GM21529 (cell line): ENCODE results near the gene TANC1.

Experiments
- ATAC-seq: cut with Tn5 transposase; IDR thresholded peaks from one replicate; pipeline ENCODE4 v1.9.1; 2021; ENCODE audit not compliant: unreplicated experiment

The TANC1 gene

GRCh38 chr2:158960193-158960592 lies 8.2 kb upstream of the TANC1 start:
- no peak for ATAC-seq

- ATAC-seq: no peak
These were observed 6.4 kb upstream of the TANC1 start for GRCh38 chr2:158962074-158962473.

DNA sequence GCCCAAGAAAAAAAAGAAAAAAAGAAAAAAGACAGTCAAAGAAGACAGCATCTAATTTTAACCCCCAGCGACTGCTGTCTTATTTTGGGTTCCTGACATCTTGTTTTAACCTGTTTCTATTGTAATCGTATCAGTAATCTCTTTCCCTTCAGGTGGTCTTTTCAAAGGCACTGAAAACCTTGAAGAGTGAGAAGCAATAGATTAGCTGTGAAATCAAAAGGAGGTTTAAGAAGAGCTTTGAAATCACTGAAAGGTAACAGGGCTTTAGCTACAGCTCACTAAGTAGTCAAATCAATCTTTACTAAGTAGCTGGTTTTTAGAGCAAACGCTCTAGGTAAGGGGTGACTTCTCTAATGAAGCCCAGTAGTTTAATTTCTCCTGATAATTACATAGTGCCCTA lies 5.4 kb upstream of the TANC1 start:
- no peak for ATAC-seq

DNA sequence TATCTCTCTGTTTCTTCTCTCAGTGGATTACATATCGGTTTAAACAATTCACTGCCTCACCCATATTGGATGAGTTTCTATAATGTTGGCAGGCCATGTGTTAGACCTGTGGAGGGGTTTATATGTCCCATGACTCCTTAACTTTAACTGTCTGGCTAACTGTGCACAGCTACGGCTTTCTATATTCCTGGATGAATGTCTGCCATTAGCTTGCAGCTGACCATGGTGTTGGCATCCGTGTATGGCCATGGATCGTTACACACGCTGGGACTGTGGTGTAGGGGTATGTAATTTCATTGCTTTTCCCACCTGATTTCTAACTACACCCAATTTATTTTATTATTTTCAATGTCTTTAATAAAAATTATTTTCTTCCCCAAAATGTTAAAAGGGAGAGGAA lies 3.3 kb upstream of the TANC1 start:
- no peak for ATAC-seq

GRCh38 chr2:158965641-158966040 lies 2.8 kb upstream of the TANC1 start:
- no peak for ATAC-seq

- no peak for ATAC-seq
These were observed 2.1 kb upstream of the TANC1 start for GRCh38 chr2:158966312-158966711.

GRCh38 chr2:158967114-158967730 lies 1.2 kb upstream of the TANC1 start:
- no peak for ATAC-seq

DNA sequence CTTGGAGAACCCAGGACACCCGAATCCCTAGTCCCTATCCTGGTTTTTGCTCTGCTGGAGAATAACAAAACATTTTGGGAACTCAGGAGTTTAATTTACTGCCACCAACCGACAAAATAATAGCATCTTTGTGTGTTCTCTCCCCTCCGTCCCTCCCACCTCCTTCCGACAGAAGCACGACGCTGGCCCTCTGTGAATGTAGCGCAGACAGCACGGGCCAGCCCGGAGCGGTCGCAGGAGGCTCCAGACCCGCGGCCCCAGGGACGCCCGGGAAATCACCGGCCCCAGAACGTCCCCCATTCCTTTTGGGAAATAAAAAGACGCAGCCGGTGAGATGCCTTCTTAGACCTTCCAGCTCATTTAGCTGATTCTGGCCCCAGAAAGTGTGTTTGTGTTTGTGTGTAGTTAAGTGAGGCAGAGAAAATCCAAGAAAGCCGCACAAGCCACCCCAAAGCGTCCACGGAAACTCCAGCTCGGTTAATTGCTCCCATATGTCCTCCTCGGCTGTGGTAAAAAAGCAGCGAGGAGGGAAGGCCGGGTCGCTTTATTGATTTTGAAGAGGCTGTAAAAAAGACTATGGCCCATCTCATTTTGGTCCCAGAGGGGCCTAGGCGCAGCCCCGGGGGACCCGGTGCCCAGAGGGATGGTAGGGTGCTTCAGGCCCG lies 577 bp upstream of the TANC1 start:
- ATAC-seq: no peak

- peak; percentile 10 for ATAC-seq
These were observed 798 bp downstream of the TANC1 start for GRCh38 chr2:158969162-158969714.

DNA sequence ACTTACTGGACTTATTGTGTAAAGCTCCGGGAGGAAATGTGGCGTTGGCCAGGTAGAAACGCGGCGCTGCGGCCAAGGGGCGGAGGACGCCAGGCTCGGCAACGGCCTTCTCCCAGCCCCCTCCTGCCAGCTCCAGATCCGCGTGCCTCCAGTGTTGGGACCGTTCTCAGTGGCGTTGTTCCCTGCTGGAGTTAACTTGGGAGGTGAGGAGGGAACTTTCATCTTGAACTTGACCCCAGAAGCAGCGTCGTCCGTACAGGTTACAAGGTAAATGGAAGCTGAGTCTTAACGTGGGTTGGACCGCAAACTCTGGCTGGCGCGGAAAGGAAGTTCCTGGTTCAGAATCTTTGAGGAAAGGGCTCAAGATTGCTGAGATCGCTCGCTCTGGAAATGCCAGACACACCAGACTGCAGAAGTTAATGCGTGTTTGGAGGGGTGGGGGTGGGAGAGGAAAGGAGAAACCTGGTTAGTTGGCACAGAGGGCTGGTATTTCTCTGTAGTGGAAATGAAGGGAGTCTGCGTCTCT lies 1.3 kb downstream of the TANC1 start:
- ATAC-seq: no peak

GRCh38 chr2:158970241-158970751 lies 1.9 kb downstream of the TANC1 start:
- ATAC-seq: no peak

- no peak for ATAC-seq
These were observed 4.9 kb downstream of the TANC1 start for GRCh38 chr2:158973116-158973956.

DNA sequence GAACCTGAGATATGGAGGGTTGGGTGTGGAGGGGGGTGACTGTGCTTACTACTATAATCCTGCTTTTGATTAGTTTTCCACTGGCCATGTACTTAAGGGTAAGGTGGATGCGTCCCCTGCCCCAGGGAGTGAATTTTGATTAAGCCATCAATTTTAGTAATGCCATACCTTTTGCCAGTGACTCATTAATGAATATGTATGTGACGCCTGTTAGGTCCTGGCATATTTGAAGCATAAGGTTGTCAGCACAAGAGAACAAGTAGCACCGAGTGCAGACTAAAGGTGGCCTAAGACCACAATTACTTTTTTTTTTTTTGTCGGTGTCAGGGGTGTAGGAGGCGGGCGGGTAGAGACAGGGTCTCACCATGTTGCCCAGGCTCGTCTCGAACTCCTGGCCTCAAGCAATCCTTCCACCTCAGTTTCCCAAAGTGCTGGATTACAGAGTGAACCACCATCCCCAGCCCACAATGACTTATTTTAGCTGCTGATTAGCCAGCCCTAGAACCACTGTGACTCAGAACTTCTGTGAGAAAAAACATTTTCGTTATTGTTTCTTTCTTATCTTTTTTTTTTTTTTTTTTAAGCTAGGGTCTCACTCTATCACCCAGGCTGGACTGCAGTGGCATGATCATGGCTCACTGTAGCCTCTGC lies 7.0 kb downstream of the TANC1 start:
- no peak for ATAC-seq

DNA sequence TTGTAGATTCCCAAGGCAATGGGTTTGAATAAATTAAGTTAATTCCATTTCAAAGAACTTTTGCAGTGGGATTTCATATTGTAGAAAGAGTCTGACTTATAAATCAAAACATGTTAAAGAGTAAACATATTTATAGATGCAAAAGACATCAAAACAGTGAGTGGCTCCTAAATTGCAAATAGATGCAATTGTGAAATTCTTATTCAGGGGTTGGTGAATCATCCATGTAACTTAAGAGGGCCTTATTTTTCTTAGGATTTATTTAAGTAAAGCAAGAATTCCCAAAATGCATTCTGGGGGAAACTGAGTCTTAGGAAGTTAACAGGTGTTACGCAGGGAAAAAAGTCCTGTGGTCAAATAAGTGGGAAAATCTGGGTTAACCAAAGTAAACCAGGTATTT lies 11.3 kb downstream of the TANC1 start:
- ATAC-seq: no peak

DNA sequence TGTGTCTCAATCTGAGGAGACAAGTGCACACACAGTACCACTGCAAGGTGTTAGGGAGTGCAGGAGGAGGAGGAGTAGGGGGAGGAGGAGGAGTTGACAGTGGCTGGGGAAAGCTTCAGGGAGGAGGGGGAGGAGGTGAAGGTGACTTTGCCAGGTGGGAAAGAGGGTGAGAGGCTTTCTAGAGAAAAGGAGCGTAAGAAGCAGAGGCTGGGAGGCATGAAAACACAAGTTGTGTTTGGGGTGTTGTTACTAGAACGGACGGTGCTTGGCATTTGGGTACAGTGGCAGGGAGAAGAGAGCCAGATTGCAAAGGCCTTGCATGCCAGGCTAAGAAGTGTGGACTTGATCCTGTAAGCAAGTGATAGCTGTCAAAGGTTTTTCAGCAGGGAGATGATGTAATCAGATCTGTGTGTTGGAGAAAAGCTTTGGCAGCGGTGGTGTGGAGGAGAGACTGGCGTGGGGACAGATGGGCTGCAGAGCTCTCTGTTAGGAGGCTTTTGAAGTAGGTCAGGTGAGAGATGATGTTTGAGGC lies 16.2 kb downstream of the TANC1 start:
- ATAC-seq: no peak

DNA sequence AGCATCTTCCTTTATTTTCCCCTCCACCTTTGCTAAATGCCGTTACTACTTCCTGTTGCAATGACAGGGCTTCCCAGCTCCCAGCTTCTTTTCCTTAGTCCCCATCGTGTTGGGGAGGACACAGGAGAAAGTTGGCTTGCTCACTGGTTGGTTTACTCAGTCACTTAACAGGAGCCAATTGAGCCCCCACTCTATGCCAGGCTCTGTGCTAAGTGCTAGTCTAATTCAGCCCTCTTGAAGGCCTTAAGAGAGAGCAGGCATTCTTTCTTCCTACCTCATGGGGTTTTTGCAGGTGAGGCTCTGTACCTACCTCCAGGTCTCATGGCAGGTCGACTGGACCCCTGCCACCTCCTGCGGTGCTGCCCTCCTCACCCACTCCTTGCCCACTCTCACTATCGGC lies 20.1 kb downstream of the TANC1 start:
- no peak for ATAC-seq

DNA sequence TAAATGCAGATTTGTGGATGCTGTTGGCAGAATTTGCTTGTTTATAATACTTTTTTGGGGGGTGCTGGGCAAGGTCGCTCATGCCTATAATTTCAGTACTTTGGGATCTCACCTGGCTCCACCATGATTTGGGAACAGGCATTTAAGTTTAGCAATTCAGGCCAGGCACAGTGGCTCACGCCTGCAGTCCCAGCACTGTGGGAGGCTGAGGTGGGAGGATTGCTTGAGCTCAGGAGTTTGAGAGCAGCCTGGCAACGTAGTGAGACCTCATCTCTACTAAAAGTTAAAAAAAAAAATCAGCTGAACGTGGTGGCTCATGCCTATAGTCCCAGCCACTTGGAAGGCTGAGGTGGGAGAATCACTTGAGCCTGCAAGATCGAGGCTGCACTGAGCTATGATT lies 20.7 kb downstream of the TANC1 start:
- no peak for ATAC-seq

- ATAC-seq: no peak
These were observed 22.2 kb downstream of the TANC1 start for GRCh38 chr2:158990397-158991214.

- no peak for ATAC-seq
These were observed 24.6 kb downstream of the TANC1 start for GRCh38 chr2:158993030-158993429.
